ENCODE measurements around the gene AMDHD1.
A peak's percentile ranks its signal among the peaks of the same experiment; 100 is the strongest.

The AMDHD1 gene

GRCh38 chr12:95918194-95918993 lies 24.7 kb upstream of the AMDHD1 start (continued):
- TF ChIP-seq ZNF133 (tag by site-specific recombination; IDR thresholded peaks at IDR 0.05): no peak
- no peak for TF ChIP-seq ZNF311 (tag by site-specific recombination; IDR thresholded peaks at IDR 0.05; ENCODE audit: borderline replicate concordance)
- TF ChIP-seq ZNF660 (tag by site-specific recombination; IDR thresholded peaks at IDR 0.05): 0 out of 2 replicates have a peak, but pooled peaks have one; percentile 40
- peak; percentile 86 for TF ChIP-seq ZNF654 (tag by site-specific recombination; IDR thresholded peaks at IDR 0.05; ENCODE audit: low read depth)
- no peak for TF ChIP-seq SETDB1 (IDR thresholded peaks at IDR 0.05; ENCODE audit: insufficient read length, low read length)
- peak; percentile 93 for TF ChIP-seq ZNF18 (tag by site-specific recombination; IDR thresholded peaks at IDR 0.05)
- TF ChIP-seq ZBTB11 (tag by site-specific recombination; conservative IDR thresholded peaks at IDR 0.05; ENCODE audit: low read depth): no peak

- CTCF ChIA-PET: interaction anchor here (0.6 to 3.7 kb wide), 23 partner anchors 8 to 1035 kb away, joined by 3 to 58 read pairs (median 7); partner anchors contain the start of gene HAL
- Histone ChIP-seq H3K9me3 (ENCODE audit: control insufficient read depth, insufficient read depth, low read depth, low read length) (no peaks in the 10 kb centered on the region), H3K4me1 (ENCODE audit: control insufficient read depth, insufficient read depth, low read length) (no peaks in the 10 kb centered on the region), H3K36me3 (ENCODE audit: control insufficient read depth in 2 of 2, insufficient read depth in 1 of 2, low read length in 2 of 2) (no peaks in the 10 kb centered on the region), H3K4me3 (ENCODE audit: low read depth, low read length) (no peak overlapping the region), H3K27ac (ENCODE audit: extremely low read depth, low read depth, low read length) (no peak overlapping the region)
- POLR2A ChIA-PET: interaction anchor here (0.8 kb wide), 1 partner anchor 40 kb away, joined by 3 read pairs; no protein-coding TSS in a partner anchor
- no peak for TF ChIP-seq ZNF544 (tag by site-specific recombination; IDR thresholded peaks at IDR 0.05)
- TF ChIP-seq TRIM28 (IDR thresholded peaks at IDR 0.05; ENCODE audit: borderline replicate concordance, low read length): no peak
- TF ChIP-seq SETDB1 (IDR thresholded peaks at IDR 0.05; ENCODE audit: insufficient read length, low read length): no peak
- no peak for TF ChIP-seq ZNF48 (tag by site-specific recombination; IDR thresholded peaks at IDR 0.05)
- TF ChIP-seq PATZ1 (tag by site-specific recombination; IDR thresholded peaks at IDR 0.05): no peak
- TF ChIP-seq ZNF324 (tag by site-specific recombination; IDR thresholded peaks at IDR 0.05): no peak
- no peak for TF ChIP-seq ZNF211 (tag by site-specific recombination; IDR thresholded peaks at IDR 0.05; ENCODE audit: low read depth)
- TF ChIP-seq SCRT1 (tag by site-specific recombination; IDR thresholded peaks at IDR 0.05; ENCODE audit: borderline replicate concordance): no peak
- TF ChIP-seq KLF9 (tag by site-specific recombination; IDR thresholded peaks at IDR 0.05; ENCODE audit: low read depth): no peak
- TF ChIP-seq IKZF3 (tag by site-specific recombination; IDR thresholded peaks at IDR 0.05): no peak
- TF ChIP-seq ZBTB26 (tag by site-specific recombination; optimal IDR thresholded peaks at IDR 0.05): no peak
- TF ChIP-seq SP3 (tag by site-specific recombination; IDR thresholded peaks at IDR 0.05): no peak
- TF ChIP-seq ZNF548 (tag by site-specific recombination; IDR thresholded peaks at IDR 0.05): no peak
- no peak for TF ChIP-seq ZNF174 (tag by site-specific recombination; IDR thresholded peaks at IDR 0.05)
- no peak for TF ChIP-seq PRDM4 (tag by site-specific recombination; IDR thresholded peaks at IDR 0.05)
- TF ChIP-seq ZNF10 (tag by site-specific recombination; IDR thresholded peaks at IDR 0.05): no peak
- no peak for TF ChIP-seq ZNF280C (tag by site-specific recombination; IDR thresholded peaks at IDR 0.05)
These were observed 24.0 kb upstream of the AMDHD1 start for GRCh38 chr12:95919110-95919509.

Measured in HEK293 (cell line).